Stimulated activated CD4-positive, alpha-beta T cell treated with anti-CD3 and anti-CD28 coated beads, Interleukin-1b, Interleukin-23, amount 100 ng/mL, for 48 hours (primary cell): Measurements from ENCODE around the gene SUN5.

Experiments used
- DNase-seq: peaks from one replicate; pipeline ENCODE4 v3.0.0-alpha.2; 2020

The SUN5 gene

GRCh38 chr20:32991792-32992641 lies 12.2 kb downstream of the SUN5 start:
- DNase-seq, result no peak

DNA sequence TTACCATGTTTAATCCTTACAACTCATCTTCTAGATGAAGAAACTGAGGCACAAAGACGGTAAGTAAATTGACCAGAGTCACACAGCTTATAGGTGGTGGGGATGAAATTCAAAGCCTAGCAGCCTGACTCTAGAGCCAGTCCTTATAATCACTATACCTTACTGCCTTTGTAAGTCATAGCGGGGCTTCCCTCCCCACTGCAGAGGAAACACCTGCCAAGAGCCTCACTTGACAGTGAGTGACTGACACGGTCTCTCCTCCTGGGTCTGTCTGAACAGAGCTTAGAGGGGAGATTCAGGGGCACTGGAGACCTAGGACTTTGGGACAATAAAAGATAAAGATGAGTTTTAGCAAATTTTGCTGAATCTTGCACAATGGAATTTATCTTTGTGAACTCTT lies 12.8 kb downstream of the SUN5 start:
- DNase-seq, result no peak

DNA sequence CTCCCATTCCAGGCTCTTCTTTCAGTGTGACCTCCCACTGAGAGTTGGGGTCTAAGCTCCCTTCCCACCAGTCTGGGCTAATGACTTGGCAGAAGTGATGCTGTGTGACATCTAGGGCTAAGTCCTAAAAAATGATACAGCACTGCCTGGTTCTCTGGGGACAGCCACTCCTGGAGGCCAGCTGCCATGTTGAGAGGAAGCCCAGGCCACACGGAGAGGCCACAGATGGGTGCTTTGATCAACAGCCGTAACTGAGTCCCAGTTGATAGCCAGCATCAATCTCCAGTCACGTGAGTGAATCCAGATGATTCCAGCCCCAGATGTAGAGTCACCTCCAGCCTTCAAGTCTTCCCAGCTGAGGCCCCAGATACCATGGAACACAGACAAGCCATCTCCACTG lies 13.8 kb downstream of the SUN5 start:
- DNase-seq, result no peak

DNA sequence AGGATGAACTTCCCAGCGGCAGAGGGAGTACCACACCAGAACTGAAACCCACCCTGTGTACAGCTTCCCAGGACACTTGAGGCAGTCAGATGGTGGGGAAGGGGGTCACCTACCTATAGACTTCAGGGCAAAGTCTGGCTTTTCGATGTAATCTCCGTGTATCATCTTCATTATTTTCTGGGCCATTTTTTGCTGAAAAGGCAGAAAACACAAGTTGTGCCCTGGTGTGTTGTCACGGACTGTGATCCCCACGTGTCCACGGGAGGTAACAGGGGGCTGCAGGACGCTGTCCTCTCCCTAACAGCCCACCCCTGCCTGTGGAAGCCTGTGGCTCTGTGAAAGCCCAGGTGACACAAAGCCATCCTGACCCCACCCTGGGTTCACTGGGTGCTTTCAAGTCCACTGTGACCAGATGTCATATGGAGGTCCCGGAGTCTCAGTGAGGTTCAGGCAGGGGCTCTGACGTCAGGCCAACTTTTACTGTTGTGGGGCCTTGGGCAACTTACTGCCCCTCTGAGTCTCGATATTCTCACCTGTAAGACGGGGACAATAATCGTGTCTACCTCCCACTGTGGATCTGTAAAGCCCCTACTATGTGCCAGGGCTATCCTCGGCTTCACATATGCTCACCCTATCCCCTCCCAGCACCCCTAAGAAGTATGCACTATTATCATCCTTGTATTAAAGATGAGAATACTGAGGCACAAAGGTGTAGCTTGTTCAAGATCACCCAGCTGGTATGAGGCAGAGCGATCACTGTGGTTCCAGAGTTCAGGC lies 14.5 kb downstream of the SUN5 start:
- no peak for DNase-seq

DNA sequence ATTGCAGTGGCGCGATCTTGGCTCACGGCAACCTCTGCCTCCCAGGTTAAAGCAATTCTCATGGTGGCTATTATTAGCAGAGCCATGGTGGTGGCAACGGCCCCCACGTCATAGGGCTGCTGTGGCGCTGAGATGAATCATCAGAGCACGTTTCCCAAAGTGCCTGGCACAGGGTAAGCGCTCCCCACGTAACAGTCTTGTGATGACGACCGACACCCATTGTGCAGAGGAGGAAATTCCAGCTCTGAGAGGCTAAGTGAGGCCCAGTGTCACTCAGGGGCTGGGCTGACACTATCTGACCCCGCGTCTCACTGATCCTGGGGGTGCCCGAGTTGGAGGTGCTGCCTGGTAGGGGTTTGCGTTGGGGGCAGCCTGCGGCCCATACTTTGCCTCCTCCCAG lies 16.2 kb downstream of the SUN5 start:
- no peak for DNase-seq

DNA sequence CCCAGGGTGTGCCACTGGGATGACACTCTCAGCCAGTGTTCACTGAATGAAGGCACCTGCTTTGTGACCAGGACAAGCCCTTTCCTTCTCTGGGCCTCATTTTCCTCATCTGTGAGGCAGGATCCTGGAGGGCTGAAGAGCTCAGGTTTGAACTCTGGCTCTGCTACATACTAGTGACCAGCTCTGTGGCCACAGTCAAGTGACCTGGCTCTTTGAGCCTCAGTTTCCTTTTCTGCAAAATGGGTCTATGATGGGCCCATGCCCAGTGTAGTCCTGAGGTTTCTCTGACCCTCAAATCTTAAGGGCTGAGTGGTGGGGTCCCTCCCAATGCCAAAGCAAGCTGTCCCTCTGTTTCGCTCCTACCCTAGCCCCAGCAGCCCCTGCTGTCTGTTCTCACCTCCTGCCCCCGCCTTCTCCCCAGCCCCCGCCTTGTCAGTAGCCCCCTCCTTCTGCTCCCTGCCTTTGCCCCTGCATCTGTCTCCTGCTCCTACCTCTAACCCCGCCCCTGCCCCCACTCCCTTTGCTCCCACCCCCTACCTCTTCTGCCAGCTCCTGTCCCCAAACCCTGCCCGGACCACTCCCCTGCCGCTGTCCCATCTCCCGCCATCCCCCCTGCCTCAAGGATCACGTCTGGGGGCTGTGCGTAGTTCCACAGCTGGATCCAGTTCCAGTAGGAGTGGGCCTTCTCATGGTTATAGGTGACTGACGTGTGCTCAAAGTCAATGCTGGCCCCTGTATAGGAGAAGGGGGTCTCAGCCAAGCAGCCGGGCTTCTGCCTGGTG lies 17.0 kb downstream of the SUN5 start:
- no peak for DNase-seq

- no peak for DNase-seq
Observed at GRCh38 chr20:32986331-32986966, 17.8 kb downstream of the SUN5 start.

GRCh38 chr20:32985596-32985995 lies 18.6 kb downstream of the SUN5 start:
- no peak for DNase-seq

DNA sequence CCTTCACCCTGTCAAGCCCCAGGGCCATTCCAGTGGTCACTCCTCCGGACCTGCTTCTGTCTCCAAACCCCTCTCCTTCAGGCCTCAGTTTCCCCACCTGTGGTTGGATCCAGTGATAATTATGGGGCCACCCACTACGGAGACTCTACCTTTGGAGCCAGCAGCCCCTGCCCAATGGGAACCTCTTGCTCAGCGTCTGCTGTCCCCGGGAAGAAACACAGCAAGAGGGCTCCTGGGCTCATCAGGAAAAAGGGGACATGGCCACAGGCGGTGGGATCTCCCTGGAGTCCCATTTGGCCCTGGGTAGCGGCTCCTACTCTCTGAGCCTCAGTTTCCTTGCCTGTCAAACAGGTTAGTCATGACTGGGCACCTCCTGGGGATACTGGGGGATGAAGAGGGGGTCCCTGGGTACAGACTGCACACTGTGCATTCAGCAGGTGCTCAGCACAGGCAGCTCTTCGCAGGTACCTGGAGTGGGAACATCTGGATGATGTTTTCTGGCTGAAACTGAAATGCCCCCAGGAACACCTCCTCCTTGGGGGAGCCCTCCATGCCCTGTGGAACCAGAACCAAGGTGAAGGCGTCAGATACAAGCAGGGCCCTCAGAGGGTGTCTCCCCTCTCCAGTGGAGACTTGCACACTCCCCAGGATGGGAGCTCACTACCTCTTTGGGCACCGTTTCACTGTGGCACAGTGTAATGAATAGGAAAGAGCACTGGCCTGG lies 19.4 kb downstream of the SUN5 start:
- no peak for DNase-seq

- DNase-seq, result no peak
Observed at GRCh38 chr20:32984196-32984595, 20.0 kb downstream of the SUN5 start.

DNA sequence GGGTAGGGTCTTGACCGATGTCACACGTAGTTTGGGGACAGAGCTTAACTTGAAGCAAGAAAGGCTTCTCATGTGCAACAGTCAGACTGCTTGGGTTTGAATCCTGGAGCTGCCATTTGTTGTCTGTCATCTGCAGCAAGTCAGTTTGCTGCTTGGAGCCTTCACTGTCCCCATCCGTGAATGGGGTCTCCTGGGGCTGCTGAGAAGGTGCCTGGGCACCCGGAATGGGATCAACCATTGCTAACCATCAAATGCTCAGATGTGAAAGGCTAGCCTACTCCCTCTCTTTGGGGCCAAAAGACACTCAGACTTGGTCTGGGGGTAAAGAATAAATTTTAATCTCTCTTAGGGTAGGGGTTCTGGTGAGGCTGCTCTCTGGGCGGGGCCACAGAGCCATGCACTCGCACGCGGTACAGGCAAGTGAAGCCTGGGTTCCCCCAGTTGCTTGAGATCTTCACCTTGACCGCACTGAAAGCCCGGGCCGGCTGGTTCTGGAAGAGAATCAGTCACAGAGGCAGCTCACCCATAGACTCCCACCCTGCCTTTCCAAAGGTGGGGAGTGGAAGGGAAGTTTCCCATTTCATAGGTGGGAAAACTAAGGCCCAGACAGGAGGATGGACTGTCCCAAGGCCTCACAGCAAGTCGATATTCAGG lies 20.6 kb downstream of the SUN5 start:
- no peak for DNase-seq

DNA sequence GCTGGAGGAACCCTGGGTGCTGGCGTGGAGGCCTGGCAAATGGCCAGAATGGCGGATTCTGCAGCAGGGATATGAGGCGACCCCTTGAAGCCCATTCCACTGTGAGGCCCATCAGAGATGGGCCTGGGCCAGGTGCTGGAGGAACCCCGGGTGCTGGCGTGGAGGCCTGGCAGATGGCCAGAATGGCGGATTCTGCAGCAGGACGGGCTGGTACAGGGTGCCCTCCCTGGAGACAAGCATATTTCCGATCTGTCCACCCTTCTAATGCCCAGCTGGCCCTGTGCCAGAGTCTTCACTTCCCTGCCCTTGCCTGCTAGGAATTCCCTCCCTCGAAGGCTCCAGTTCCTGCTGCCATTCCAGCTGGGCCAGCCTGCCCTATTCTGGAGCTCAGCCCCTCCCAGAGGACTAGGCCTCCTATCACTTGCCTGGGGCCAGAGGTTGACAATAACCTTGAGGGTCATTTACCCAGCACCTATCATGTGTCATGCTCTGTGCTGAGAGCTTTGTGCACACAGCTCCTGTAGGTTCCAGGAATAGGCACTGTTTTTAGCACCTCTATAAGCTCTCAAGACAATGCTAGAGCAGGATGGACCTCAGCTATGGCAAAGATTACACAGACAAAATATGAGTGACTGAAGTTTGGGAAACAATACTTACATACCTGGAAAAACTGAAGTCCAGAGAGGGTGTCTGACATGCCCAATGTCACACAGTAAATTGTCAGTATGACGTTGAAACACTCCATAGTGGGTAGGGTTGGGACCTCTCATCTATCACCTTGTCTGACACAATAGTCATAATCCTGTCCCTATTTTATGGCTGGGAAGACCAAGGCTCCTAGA lies 21.4 kb downstream of the SUN5 start:
- DNase-seq, result no peak

DNA sequence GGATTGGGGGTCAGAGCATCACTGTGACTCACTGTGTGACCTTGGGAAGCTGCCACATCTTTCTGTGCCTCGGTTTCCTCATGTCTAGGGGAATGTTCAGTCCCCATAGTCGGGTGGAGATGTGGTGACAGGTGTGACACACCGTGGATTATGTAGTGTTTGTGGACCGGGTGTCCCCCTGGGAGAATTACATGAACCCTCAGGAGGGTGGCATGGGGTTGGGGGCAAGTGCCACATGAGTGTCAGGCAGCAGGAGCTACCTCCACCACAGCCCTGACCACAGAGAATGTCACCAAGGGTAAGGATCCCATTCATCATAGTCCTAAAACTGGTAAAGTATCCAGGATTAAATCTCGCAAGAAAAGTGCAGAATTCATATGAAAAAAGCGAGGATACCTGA lies 23.2 kb downstream of the SUN5 start:
- no peak for DNase-seq

GRCh38 chr20:32980131-32980941 lies 23.9 kb downstream of the SUN5 start:
- no peak for DNase-seq

GRCh38 chr20:32979201-32979998 lies 24.8 kb downstream of the SUN5 start:
- no peak for DNase-seq

DNA sequence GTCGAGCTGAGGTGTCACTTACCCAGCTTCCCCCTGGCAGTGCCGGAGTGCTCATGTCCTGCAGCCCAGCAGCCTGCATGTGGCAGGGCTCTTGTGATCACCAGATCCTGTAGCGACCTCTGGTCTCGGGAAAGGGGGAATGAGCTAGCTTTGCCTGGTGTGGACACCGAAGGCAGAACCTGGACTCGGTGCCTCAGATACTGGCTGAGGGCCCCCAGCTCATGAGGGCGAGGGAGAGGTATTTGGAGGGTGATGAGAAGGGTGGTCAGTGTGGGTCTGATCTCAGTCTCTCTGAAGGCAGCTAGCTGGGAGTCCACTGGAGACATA lies 26.3 kb downstream of the SUN5 start:
- no peak for DNase-seq

DNA sequence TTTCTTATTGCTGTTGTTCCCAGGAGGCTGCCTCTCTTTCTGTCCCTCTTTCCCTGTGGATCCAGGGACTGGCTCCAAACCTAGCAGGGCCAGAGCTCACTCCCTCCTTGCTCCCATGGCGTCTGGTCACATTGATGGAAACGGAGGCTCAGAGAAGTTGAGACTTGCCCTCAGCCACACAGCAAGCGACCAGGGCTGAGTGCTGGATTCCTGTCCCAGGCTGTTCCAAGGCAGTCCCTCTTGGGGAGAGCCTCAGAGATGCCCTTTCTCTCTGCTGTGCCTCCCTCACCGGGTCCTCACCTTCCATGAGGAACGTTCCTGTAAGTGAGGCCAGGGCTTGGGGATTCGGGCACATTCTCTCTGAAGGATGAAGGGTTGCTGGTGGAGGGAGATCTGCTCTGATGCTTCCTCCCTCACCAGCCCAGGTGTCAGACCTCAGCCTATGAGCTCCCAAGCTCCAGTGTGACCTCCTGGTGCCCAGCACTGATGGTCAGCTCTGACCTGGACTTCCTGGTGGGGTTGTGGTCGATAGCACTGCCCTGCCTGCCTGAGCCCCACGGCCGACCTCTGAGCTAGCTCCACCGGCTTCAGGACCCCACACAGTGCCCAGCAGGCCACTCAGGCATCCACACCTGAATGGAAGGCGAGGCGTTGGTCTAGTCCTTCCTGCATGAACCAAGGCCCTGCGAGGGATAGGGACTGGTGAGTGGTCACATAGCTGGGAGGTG lies 26.8 kb downstream of the SUN5 start:
- no peak for DNase-seq

DNA sequence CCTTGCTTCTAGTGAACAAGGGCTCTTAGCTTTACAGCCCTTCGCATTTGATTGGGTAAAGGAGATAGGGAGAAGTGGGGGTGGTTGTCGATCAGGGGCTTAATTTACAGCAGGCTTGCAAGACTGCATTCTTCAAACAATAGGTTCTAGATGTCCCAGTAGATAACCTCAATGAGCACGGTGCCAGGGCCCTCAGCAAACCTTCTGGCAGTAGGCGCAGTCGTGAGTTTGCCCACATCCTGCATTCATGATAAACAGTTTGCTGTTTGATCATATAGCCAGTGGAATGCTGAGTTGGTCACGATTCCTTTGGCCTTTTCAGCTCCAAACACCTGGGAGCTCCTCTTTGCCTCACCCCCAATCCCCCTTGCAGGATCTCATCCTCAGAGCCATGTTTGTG lies 27.5 kb downstream of the SUN5 start:
- no peak for DNase-seq
